Measurements from ENCODE around the gene PGLYRP2.

DNA sequence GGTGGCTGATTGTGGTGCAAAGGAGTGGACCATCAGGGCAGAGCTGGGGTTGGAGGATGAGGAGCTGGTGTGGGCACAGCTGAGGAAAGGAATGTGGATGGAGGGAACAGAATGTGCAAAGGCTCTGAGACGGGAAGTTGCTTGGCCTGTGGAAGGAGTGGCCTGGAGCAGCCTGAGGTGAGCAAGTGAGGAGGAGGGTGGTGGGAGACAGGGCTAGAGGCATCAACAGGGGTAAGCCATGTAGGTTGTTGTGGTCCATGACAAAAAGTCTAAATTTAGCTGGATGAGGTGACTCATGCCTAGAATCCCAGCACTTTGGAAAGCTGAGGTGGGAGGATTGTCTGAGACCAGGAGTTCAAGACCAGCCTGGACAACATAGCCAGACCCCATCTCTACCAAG lies 38.5 kb upstream of the PGLYRP2 start:
- TF ChIP-seq, protein P1, sequence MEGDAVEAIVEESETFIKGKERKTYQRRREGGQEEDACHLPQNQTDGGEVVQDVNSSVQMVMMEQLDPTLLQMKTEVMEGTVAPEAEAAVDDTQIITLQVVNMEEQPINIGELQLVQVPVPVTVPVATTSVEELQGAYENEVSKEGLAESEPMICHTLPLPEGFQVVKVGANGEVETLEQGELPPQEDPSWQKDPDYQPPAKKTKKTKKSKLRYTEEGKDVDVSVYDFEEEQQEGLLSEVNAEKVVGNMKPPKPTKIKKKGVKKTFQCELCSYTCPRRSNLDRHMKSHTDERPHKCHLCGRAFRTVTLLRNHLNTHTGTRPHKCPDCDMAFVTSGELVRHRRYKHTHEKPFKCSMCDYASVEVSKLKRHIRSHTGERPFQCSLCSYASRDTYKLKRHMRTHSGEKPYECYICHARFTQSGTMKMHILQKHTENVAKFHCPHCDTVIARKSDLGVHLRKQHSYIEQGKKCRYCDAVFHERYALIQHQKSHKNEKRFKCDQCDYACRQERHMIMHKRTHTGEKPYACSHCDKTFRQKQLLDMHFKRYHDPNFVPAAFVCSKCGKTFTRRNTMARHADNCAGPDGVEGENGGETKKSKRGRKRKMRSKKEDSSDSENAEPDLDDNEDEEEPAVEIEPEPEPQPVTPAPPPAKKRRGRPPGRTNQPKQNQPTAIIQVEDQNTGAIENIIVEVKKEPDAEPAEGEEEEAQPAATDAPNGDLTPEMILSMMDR (conservative IDR thresholded peaks at IDR 0.05; ENCODE audit: low read length), result no peak
- no peak for TF ChIP-seq EZH2phosphoT487 (IDR thresholded peaks at IDR 0.05; ENCODE audit: borderline replicate concordance)
